RWPE1 (cell line): ENCODE data around the gene USP12.

Experiments
- CTCF ChIA-PET: fragments of 350-600 bp; sonication (Branson Sonifier 250); formaldehyde crosslinking; extraction: SDS; loops from one replicate; lab custom pipeline; 2021; lab: Yijun Ruan, JAX
- POLR2A ChIA-PET: fragments of 400-600 bp; formaldehyde crosslinking; extraction: SDS; loops from one replicate; lab custom pipeline; 2020; ENCODE audit warnings: antibody characterized with exemption; ENCODE audit not compliant: low non-redundant PET; lab: Yijun Ruan, JAX
- DNase-seq: peaks from one replicate; pipeline ENCODE4 v3.0.0; 2012; ENCODE audit warnings: low spot score
- H3K27ac ChIP-seq: fragments of 450-650 bp; 2 replicates; pipeline ENCODE4 v1.5.1; 2017
- TF ChIP-seq, protein P1 (sequence below): fragments of 450-650 bp; conservative IDR thresholded peaks from 2 replicates; pipeline ENCODE4 v1.5.1; 2017; ENCODE audit warnings: low read depth, mild to moderate bottlenecking

USP12 gene

GRCh38 chr13:27188239-27188638 lies 16.6 kb upstream of the USP12 start:
- CTCF ChIA-PET: no interaction called here
- POLR2A ChIA-PET: no interaction called here
- TF ChIP-seq, protein P1, sequence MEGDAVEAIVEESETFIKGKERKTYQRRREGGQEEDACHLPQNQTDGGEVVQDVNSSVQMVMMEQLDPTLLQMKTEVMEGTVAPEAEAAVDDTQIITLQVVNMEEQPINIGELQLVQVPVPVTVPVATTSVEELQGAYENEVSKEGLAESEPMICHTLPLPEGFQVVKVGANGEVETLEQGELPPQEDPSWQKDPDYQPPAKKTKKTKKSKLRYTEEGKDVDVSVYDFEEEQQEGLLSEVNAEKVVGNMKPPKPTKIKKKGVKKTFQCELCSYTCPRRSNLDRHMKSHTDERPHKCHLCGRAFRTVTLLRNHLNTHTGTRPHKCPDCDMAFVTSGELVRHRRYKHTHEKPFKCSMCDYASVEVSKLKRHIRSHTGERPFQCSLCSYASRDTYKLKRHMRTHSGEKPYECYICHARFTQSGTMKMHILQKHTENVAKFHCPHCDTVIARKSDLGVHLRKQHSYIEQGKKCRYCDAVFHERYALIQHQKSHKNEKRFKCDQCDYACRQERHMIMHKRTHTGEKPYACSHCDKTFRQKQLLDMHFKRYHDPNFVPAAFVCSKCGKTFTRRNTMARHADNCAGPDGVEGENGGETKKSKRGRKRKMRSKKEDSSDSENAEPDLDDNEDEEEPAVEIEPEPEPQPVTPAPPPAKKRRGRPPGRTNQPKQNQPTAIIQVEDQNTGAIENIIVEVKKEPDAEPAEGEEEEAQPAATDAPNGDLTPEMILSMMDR: no peak
- no peak overlapping the region for H3K27ac ChIP-seq
- no peak for DNase-seq

- no peak overlapping the region for H3K27ac ChIP-seq
These were observed 14.7 kb upstream of the USP12 start for GRCh38 chr13:27186295-27186694.

DNA sequence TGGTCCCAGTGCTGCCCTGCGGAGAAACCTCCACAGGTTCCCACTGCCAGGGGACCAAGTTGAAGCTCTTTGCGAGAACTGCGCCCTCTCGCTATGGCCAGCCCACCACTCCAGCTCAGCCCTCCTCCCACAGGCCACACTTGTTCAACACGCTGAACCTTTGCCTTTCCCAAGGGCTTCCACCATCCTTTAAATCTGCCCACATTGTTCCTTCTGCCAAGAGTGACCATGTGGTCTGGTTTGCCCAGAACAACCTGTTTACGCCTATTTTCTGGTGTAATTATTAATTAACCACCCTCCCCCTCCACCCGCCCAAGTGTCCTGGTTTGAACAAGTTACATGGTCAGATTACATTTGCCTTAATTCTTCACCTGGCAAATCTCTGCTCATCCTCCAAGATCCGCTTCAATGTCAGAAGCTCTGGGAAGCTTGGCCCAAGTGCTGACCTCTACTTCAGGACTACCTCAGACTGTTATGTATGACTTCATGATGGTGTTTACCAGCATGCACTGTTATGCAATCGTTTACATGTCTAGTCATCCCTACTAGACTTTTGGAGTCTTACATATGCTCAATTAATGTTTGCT lies 12.0 kb upstream of the USP12 start:
- no peak overlapping the region for H3K27ac ChIP-seq
- no peak for DNase-seq
- TF ChIP-seq, protein P1: no peak
- ChIA-PET CTCF (interaction anchor here (0.5 kb wide), 1 partner anchor 36 kb away, joined by 3 read pairs; no protein-coding TSS in a partner anchor), POLR2A (no interaction called here)

More at GRCh38 chr13:27186295-27186694, 14.7 kb upstream of the USP12 start:
- DNase-seq: peak; percentile 28
- POLR2A ChIA-PET: no interaction called here
- TF ChIP-seq, protein P1: no peak
- CTCF ChIA-PET: no interaction called here

- CTCF ChIA-PET: interaction anchor here (0.7 kb wide), 1 partner anchor 1693 kb away, joined by 3 read pairs; no protein-coding TSS in a partner anchor
- no peak for DNase-seq
- POLR2A ChIA-PET: no interaction called here
- TF ChIP-seq, protein P1: no peak
- 0 out of 2 replicates have a peak overlapping the region, but pooled peaks have one; percentile 22 for H3K27ac ChIP-seq
These were observed 11.4 kb upstream of the USP12 start for GRCh38 chr13:27182844-27183497.

DNA sequence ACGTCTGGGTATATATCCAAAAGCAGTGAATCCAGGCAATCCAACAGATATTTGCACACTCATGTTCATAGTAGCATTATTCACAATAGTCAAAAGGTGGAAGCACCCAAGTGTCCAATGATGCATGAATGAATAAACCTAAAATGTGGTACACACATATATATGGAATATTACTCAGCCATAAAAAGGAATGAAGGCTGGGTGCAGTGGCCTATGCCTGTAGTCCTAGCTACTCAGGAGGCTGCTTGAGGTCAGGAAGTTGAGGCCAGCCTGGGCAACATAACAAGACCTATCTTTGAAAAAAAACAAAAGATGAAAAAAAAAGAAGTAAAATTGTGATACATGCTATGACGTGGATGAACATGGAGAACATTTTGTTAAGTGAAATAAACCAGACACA lies 10.4 kb upstream of the USP12 start:
- no peak for DNase-seq
- TF ChIP-seq, protein P1: no peak
- CTCF ChIA-PET: interaction anchor here (0.7 kb wide), 1 partner anchor 1694 kb away, joined by 3 read pairs; no protein-coding TSS in a partner anchor
- POLR2A ChIA-PET: no interaction called here
- no peak overlapping the region for H3K27ac ChIP-seq

GRCh38 chr13:27177852-27178251 lies 6.2 kb upstream of the USP12 start:
- CTCF ChIA-PET: no interaction called here
- TF ChIP-seq, protein P1: no peak
- POLR2A ChIA-PET: no interaction called here
- no peak overlapping the region for H3K27ac ChIP-seq
- DNase-seq: no peak
